Measurements from ENCODE around the gene C5orf47. TPM values are rescaled to one million over a fixed set of nuclear protein-coding genes. Genes with fewer than 3 reads are reported as not detected.
A peak's percentile ranks its signal among the peaks of the same experiment; 100 is the strongest.

C5orf47 gene
- total RNA-seq, 1 experiment from 2014 or later = not detected

DNA sequence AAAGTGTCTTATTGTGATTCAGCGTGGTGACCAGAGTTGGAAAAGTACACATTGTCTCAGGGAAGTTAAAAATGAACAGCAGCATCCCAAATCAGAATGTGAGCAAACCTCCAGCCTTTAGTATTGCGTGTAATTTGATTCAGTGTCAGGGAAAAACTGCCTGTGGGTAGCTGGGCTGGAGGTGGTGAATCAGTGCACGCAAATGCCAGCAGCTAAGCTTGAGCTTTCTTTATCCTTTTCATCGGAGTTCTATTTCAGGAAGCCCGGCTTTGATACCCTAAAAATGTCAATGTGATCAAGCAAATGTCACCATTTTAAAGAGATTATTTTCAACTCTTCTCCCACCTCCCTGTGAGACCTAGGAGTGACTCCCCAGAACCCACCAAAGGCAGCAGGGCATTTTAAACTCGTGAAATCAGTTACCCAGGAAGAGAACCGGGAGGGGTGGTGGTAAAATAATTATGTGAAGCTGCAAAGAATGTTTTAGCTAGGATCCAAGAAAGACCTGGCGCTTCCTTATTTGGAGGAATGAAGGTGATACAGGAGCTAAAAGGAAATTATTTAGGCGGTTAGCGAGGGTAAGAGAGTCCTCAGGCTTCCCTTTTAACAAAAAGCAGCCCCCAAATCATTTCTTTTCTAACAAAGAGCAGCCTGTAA lies 25.7 kb upstream of the C5orf47 start:
- peaks cover 22% of the 10 kb centered on the region for H3K4me1 ChIP-seq (replicated peaks)
- no peaks in the 10 kb centered on the region for H3K27me3 ChIP-seq (replicated peaks)
- peak in 1 of 2 experiments; percentile 57 for DNase-seq (ENCODE audit: low read depth in 1 of 2, low spot score in 2 of 2)
- H3K4me3 ChIP-seq = peak overlapping the region; percentile 27
- H3K27ac ChIP-seq = peak overlapping the region; percentile 30
- H3K9me3 ChIP-seq (replicated peaks) = no peaks in the 10 kb centered on the region
- H3K36me3 ChIP-seq = peaks cover 3% of the 10 kb centered on the region; the same call in 1 of the 2 replicates

DNA sequence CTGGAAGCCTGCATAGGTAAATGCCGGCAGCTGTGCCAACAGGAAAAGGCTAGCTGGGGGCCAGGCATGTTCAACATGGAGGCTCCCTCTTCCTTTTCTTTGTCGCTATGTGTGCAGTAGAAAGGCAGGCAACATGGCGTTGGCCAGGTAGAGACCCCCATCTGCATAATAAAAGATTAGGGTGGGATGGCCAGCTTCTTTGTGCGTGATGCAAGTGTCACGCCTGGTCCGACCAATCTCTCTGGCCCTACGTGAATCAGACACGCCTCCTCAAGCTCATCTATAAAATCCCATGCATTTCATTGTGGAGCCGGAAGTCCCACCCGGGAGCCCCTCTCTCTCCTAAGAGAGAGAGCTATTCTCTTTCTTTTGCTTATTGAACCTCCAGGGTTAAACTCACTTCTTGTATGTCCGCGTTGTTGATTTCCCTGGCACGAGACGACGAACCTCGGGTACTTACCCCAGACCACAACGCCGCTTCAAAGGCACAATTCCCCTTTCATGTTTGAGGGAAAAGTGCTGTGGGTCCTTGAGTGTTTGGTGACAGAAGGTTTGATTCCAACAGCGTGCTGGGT lies 25.0 kb upstream of the C5orf47 start:
- H3K9me3 ChIP-seq (replicated peaks) = no peaks in the 10 kb centered on the region
- H3K4me1 ChIP-seq (replicated peaks) = peaks cover 23% of the 10 kb centered on the region
- H3K27me3 ChIP-seq (replicated peaks) = no peaks in the 10 kb centered on the region
- DNase-seq (ENCODE audit: low read depth in 1 of 2, low spot score in 2 of 2) = peak in 1 of 2 experiments; percentile 48
- peak overlapping the region; percentile 27 for H3K4me3 ChIP-seq
- peaks cover 2% of the 10 kb centered on the region; the same call in 1 of the 2 replicates for H3K36me3 ChIP-seq
- H3K27ac ChIP-seq = peak overlapping the region; percentile 30; the same call in 1 of the 2 replicates

GRCh38 chr5:173964506-173964905 lies 24.5 kb upstream of the C5orf47 start:
- Histone ChIP-seq H3K36me3 (no peaks in the 10 kb centered on the region), H3K4me3 (no peak overlapping the region), H3K4me1 (replicated peaks) (peaks cover 29% of the 10 kb centered on the region), H3K9me3 (replicated peaks) (no peaks in the 10 kb centered on the region), H3K27ac (no peak overlapping the region), H3K27me3 (replicated peaks) (no peaks in the 10 kb centered on the region)
- no peak for DNase-seq (ENCODE audit: low read depth in 1 of 2, low spot score in 2 of 2)

GRCh38 chr5:173967241-173967640 lies 21.7 kb upstream of the C5orf47 start:
- H3K27me3 ChIP-seq (replicated peaks) = no peaks in the 10 kb centered on the region
- H3K4me1 ChIP-seq (replicated peaks) = peaks cover 37% of the 10 kb centered on the region
- H3K4me3 ChIP-seq = no peak overlapping the region
- H3K36me3 ChIP-seq = no peaks in the 10 kb centered on the region
- DNase-seq (ENCODE audit: low read depth in 1 of 2, low spot score in 2 of 2) = no peak
- no peaks in the 10 kb centered on the region for H3K9me3 ChIP-seq (replicated peaks)
- no peak overlapping the region for H3K27ac ChIP-seq

- H3K27ac ChIP-seq = no peak overlapping the region
- H3K9me3 ChIP-seq (replicated peaks) = no peaks in the 10 kb centered on the region
- no peaks in the 10 kb centered on the region for H3K27me3 ChIP-seq (replicated peaks)
- H3K36me3 ChIP-seq = no peaks in the 10 kb centered on the region
- H3K4me3 ChIP-seq = no peak overlapping the region
- peaks cover 34% of the 10 kb centered on the region for H3K4me1 ChIP-seq (replicated peaks)
- DNase-seq (ENCODE audit: low read depth in 1 of 2, low spot score in 2 of 2) = no peak
Observed at GRCh38 chr5:173968154-173968797, 20.7 kb upstream of the C5orf47 start.

DNA sequence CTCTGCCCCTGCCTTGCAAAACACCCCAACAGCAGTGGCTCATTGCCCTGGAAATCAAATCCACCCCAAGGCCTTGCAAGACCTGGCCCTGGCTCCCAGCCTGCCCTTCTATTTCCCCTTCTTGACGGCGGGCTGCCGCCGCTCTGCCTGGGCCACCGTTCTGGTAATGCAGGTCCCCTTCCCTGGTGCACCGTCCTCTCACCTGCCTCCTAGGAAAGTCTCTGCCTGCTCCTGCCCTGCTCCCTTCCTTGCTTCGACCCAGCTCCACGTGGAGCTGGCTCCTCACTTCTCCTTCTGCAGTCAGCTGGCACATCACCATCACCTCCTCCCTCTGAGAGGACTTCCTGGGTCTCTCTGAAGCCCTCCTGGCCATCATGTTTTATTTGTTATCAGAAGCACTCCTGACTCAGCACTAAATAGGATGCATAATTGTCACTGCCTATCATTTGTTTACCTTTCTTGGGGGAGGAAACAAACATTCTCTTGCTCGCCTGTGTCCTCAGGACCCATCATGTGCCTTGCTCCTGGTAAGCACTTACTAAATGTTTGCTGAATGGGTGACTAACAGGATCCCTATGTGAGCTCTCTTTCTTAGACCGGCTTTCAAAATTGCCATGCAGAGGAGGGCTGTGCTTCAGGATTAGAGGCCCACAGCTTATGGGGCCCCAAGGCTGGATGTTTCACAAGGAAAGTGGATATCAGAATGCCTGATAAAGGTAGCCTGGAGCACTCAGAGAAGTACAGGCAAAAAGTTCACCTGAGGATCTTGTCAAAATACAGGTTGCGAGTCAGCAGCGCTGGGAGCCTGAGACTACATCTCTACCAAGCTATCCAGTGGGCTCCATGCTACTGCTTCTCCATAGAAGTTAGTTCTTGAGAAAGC lies 19.6 kb upstream of the C5orf47 start:
- peak overlapping the region; percentile 62 for H3K27ac ChIP-seq
- no peaks in the 10 kb centered on the region for H3K9me3 ChIP-seq (replicated peaks)
- H3K27me3 ChIP-seq (replicated peaks) = no peaks in the 10 kb centered on the region
- no peak overlapping the region for H3K4me3 ChIP-seq
- peaks cover 28% of the 10 kb centered on the region for H3K4me1 ChIP-seq (replicated peaks)
- peak; percentile 83 to 89 for DNase-seq (ENCODE audit: low read depth in 1 of 2, low spot score in 2 of 2)
- no peaks in the 10 kb centered on the region for H3K36me3 ChIP-seq

GRCh38 chr5:173970878-173971650 lies 17.9 kb upstream of the C5orf47 start:
- Histone ChIP-seq H3K36me3 (no peaks in the 10 kb centered on the region), H3K4me3 (no peak overlapping the region), H3K9me3 (replicated peaks) (no peaks in the 10 kb centered on the region), H3K27me3 (replicated peaks) (no peaks in the 10 kb centered on the region), H3K4me1 (replicated peaks) (peaks cover 28% of the 10 kb centered on the region), H3K27ac (no peak overlapping the region)
- DNase-seq (ENCODE audit: low read depth in 1 of 2, low spot score in 2 of 2) = no peak

DNA sequence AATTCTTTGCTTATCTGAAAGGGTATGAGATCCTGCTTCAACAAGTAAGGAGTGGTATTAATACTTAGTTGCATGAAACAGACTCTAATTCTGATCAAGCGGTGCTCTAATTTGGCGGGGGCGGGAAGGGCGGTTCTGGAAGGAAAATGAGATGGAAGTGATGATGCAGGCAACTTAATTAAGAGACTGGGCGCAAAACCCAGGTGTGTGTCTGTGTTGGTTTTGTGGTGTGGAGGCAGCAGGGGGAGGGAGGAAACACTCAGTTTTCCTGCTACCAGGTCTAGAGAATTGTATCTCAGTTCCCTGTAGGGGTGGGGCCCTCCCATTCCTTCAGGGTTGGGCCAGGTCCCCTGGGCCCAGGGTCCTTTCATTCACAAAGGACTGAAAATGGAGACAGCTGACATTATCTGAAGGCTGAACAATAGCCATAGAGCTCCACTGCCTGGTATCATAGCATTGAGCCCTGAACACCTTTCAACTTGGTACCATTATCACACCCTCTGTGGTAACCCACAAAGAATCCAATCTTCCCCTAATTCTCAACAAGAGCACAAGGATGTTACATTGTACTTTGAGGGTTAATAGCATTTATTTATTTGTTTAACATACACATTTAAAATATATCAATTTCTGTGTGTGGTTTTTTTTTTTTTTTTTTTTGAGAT lies 17.2 kb upstream of the C5orf47 start:
- DNase-seq (ENCODE audit: low read depth in 1 of 2, low spot score in 2 of 2) = no peak
- no peaks in the 10 kb centered on the region for H3K36me3 ChIP-seq
- no peak overlapping the region for H3K27ac ChIP-seq
- H3K27me3 ChIP-seq (replicated peaks) = no peaks in the 10 kb centered on the region
- H3K4me3 ChIP-seq = no peak overlapping the region
- H3K4me1 ChIP-seq (replicated peaks) = peaks cover 28% of the 10 kb centered on the region
- no peaks in the 10 kb centered on the region for H3K9me3 ChIP-seq (replicated peaks)

GRCh38 chr5:173972607-173972924 lies 16.4 kb upstream of the C5orf47 start:
- H3K9me3 ChIP-seq (replicated peaks) = no peaks in the 10 kb centered on the region
- DNase-seq (ENCODE audit: low read depth in 1 of 2, low spot score in 2 of 2) = no peak
- no peak overlapping the region for H3K27ac ChIP-seq
- H3K4me3 ChIP-seq = no peak overlapping the region
- H3K27me3 ChIP-seq (replicated peaks) = peaks cover 5% of the 10 kb centered on the region; the same call in 1 of the 2 replicates
- H3K4me1 ChIP-seq (replicated peaks) = peaks cover 28% of the 10 kb centered on the region
- H3K36me3 ChIP-seq = no peaks in the 10 kb centered on the region

- Histone ChIP-seq H3K4me1 (replicated peaks) (peaks cover 28% of the 10 kb centered on the region), H3K27me3 (replicated peaks) (peaks cover 5% of the 10 kb centered on the region; the same call in 1 of the 2 replicates), H3K27ac (no peak overlapping the region), H3K36me3 (no peaks in the 10 kb centered on the region), H3K9me3 (replicated peaks) (no peaks in the 10 kb centered on the region), H3K4me3 (no peak overlapping the region)
- DNase-seq (ENCODE audit: low read depth in 1 of 2, low spot score in 2 of 2) = peak; percentile 74 to 86
Observed at GRCh38 chr5:173972925-173973615, 15.9 kb upstream of the C5orf47 start.

- DNase-seq (ENCODE audit: low read depth in 1 of 2, low spot score in 2 of 2) = no peak
- no peak overlapping the region for H3K4me3 ChIP-seq
Observed at GRCh38 chr5:173973616-173973969, 15.4 kb upstream of the C5orf47 start.

GRCh38 chr5:173974688-173975239 lies 14.2 kb upstream of the C5orf47 start:
- Histone ChIP-seq H3K4me3 (no peak overlapping the region), H3K9me3 (replicated peaks) (no peaks in the 10 kb centered on the region), H3K4me1 (replicated peaks) (peaks cover 19% of the 10 kb centered on the region), H3K27ac (no peak overlapping the region), H3K27me3 (replicated peaks) (peaks cover 5% of the 10 kb centered on the region; the same call in 1 of the 2 replicates), H3K36me3 (no peaks in the 10 kb centered on the region)
- DNase-seq (ENCODE audit: low read depth in 1 of 2, low spot score in 2 of 2) = no peak

More at GRCh38 chr5:173973616-173973969, 15.4 kb upstream of the C5orf47 start:
- Histone ChIP-seq H3K27ac (no peak overlapping the region), H3K36me3 (no peaks in the 10 kb centered on the region), H3K27me3 (replicated peaks) (peaks cover 5% of the 10 kb centered on the region; the same call in 1 of the 2 replicates), H3K9me3 (replicated peaks) (no peaks in the 10 kb centered on the region), H3K4me1 (replicated peaks) (peaks cover 28% of the 10 kb centered on the region)
